ENCODE measurements around the gene SNRPD2. TPM values are rescaled to one million over a fixed set of nuclear protein-coding genes. Genes with fewer than 3 reads are reported as not detected.
"Not testable (repeated sequence)": the region's sequence is repeated elsewhere in the genome, so short reads cannot be mapped to it uniquely, and the experiment has no call there.

The SNRPD2 gene
- total RNA-seq, 1 donor from 2014 or later: 210 TPM

GRCh38 chr19:45710356-45711130 lies 18.8 kb upstream of the SNRPD2 start:
- DNase-seq (ENCODE audit: low spot score): no peak
- intact Hi-C loops (cut with DNase I): no loop called here

GRCh38 chr19:45705710-45706415 lies 14.1 kb upstream of the SNRPD2 start:
- intact Hi-C loops (cut with DNase I): no loop called here
- DNase-seq (ENCODE audit: low spot score): no peak

- no peak for DNase-seq (ENCODE audit: low spot score)
- intact Hi-C loops (cut with DNase I): no loop called here
Observed at GRCh38 chr19:45705115-45705514, 13.4 kb upstream of the SNRPD2 start.

GRCh38 chr19:45701676-45702075 lies 9.9 kb upstream of the SNRPD2 start:
- intact Hi-C loops (cut with DNase I): no loop called here
- no peak for DNase-seq (ENCODE audit: low spot score)

GRCh38 chr19:45693106-45693788 lies 1.5 kb upstream of the SNRPD2 start:
- peak; percentile 87 for DNase-seq (ENCODE audit: low spot score)
- intact Hi-C loops (cut with DNase I): loop anchor here (2.0 to 5.0 kb wide), 3 partner anchors 24 to 76 kb away; partner anchors contain the start of genes FBXO46, MEIOSIN and SIX5

GRCh38 chr19:45692187-45693105 lies 693 bp upstream of the SNRPD2 start, which contains the start of gene QPCTL:
Gene QPCTL (plus strand): TSS chr19:45692666. CDS start chr19:45692704, 38 bp downstream.
- intact Hi-C loops (cut with DNase I): loop anchor here (2.0 to 5.0 kb wide), 3 partner anchors 24 to 76 kb away; partner anchors contain the start of genes FBXO46, MEIOSIN and SIX5
- peak; percentile 97 for DNase-seq (ENCODE audit: low spot score)

GRCh38 chr19:45687599-45687998 lies 4.2 kb downstream of the SNRPD2 start:
- intact Hi-C loops (cut with DNase I): no loop called here
- no peak for DNase-seq (ENCODE audit: low spot score)

- intact Hi-C loops (cut with DNase I); DNase-seq (ENCODE audit: low spot score): not testable (repeated sequence)
Observed at GRCh38 chr19:45685045-45685444, 6.7 kb downstream of the SNRPD2 start.

GRCh38 chr19:45682908-45683307 lies 8.8 kb downstream of the SNRPD2 start:
- intact Hi-C loops (cut with DNase I): no loop called here
- no peak for DNase-seq (ENCODE audit: low spot score)

GRCh38 chr19:45682117-45682516 lies 9.6 kb downstream of the SNRPD2 start:
- intact Hi-C loops (cut with DNase I): no loop called here
- no peak for DNase-seq (ENCODE audit: low spot score)

GRCh38 chr19:45681391-45682015 lies 10.2 kb downstream of the SNRPD2 start:
- DNase-seq (ENCODE audit: low spot score): peak; percentile 94
- intact Hi-C loops (cut with DNase I): no loop called here

- intact Hi-C loops (cut with DNase I): no loop called here
- no peak for DNase-seq (ENCODE audit: low spot score)
Observed at GRCh38 chr19:45677351-45678230, 14.2 kb downstream of the SNRPD2 start.

GRCh38 chr19:45676851-45677263 lies 14.9 kb downstream of the SNRPD2 start:
- intact Hi-C loops (cut with DNase I): no loop called here
- no peak for DNase-seq (ENCODE audit: low spot score)

- no peak for DNase-seq (ENCODE audit: low spot score)
Observed at GRCh38 chr19:45674946-45675345, 16.8 kb downstream of the SNRPD2 start.

GRCh38 chr19:45670670-45671453 lies 20.9 kb downstream of the SNRPD2 start:
- peak; percentile 80 for DNase-seq (ENCODE audit: low spot score)
- intact Hi-C loops (cut with DNase I): no loop called here

More at GRCh38 chr19:45674946-45675345, 16.8 kb downstream of the SNRPD2 start:
- intact Hi-C loops (cut with DNase I): no loop called here

- intact Hi-C loops (cut with DNase I): no loop called here
- no peak for DNase-seq (ENCODE audit: low spot score)
Observed at GRCh38 chr19:45668342-45668871, 23.3 kb downstream of the SNRPD2 start.
